GM18502 (cell line): ENCODE data around the gene HENMT1.

ENCODE experiments used
- ATAC-seq: cut with Tn5 transposase; IDR thresholded peaks from one replicate; pipeline ENCODE4 v1.9.1; 2021; ENCODE audit warnings: mild to moderate bottlenecking; ENCODE audit not compliant: unreplicated experiment, poor library complexity

HENMT1 gene

GRCh38 chr1:108636876-108637275 is 24.0 kb downstream of the HENMT1 start:
- no peak for ATAC-seq

DNA sequence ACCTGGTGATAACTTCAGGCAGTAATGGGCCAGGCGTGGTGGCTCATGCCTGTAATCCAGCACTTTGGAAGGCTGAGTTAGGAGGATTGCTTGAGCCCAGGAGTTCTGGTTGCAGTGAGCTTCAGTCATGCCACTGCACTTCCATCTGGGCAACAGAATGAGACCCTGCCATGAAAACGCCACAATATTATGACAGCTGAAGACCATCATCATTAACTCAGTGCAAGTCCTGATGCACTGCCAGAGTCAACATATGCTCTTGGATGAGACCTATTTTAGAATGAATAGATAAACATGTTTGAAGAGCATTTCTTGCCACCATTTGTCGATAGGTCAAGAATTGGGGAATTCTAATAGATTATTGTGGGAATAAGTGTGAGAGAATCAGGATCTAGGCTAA is 26.4 kb downstream of the HENMT1 start:
- no peak for ATAC-seq

DNA sequence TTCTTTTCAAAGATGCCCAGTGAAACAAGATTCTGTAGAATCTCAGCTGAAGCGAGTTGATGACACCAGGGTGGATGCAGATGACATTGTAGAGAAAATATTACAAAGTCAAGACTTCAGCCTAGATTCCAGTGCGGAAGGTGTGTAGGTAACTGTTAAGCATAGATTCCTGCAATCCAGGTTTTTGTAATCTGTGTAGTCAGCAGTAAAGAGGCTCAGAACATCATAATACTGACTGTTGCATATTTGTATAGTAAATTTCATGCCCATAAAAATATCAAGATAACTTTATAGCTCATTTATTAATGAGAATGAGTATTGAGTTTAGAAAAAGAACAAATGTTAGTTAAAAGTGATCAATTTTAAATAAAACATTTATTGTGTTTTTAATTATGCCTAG is 32.2 kb downstream of the HENMT1 start:
- no peak for ATAC-seq

- ATAC-seq, result no peak
Observed at GRCh38 chr1:108627951-108628350, 32.9 kb downstream of the HENMT1 start.

DNA sequence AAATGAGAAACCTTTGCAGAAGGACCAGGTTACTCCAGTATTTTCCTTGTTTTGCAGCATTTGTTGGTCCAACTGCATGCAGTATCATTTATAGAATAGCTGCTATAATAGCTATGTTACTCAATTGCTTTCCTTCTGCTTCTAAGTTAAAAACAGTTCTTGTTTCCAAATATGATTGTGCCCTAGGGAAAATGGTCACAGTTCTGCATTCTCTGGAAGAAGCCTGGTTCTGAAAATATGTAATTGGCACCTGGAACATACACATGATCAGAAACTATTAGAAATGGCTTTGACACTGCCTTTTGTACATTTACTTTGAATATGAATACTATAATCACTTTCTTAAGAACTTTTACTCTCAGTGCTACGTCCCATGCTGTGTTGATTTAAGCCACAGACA is 33.6 kb downstream of the HENMT1 start:
- ATAC-seq, result no peak

DNA sequence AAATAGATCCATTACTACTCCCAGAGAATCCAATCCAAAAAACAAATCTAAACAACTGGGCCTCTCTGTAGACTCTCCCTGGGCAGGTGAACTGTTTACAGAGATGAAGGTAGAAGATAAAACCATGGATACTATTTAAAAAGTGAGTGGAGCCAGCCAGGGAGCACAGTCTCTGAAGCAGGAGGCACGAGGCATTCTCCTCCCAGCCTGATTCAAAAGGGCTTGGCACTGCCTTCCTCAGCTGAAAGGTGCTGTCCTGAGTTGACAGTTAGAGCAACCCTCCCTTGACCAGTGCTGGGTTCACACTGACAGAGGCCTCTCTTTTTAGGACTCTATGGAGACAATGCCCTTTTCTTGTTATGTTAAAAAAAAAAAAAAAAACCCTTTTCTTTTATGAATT is 36.8 kb downstream of the HENMT1 start:
- ATAC-seq, result no peak

- ATAC-seq, result no peak
Observed at GRCh38 chr1:108617724-108618056, 43.2 kb downstream of the HENMT1 start.

DNA sequence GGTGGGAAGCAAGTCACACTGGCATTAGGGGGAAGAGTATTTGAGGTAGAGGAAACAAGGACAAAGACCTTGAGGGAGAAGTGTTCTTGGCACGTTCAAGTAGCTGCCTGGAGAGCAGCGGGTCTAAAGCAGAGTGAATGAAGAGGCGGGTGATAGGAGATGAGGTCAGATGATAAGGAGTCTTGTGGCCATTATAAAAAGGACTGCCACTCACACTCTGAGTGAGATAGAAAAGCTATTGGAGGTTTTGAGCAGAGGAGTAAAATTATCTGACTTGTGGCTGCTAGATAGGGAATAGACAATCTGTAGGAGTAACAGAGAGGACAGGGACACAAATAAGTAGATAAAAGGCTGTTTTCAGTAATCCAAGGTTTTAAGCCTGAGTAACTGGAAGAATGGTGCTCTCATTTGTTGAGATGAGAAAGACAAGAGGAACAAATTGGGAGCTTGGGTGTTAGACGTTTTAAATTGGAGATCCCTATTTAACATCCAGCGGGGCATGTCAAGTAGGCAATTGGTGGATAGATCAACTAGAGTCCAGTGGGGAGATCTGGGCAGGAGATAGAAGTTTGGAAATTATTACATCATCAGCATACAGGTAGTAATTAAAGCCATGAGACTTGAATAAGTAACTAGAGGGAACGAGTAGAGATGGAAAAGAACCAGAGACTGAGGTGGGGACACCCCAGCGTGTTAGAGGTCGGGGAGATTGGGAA is 43.7 kb downstream of the HENMT1 start:
- no peak for ATAC-seq

DNA sequence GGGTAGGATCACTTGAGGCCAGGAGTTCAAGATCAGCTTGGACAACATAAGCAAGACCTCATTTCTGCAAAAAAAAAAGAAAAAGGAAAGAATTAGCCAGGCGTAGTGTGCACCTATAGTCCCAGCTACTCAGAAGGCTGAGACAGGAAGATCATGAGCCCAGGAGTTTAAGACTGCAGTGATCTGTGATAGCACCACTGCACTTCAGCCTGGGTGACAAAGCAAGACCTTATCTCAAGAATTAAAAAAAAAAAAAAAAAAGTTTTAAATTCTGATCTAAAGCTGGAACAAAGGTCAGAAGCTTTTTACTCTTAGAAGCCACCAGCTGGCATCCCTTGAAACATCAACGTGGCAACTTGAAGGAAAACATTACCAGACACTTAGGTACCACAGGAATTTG is 45.3 kb downstream of the HENMT1 start:
- ATAC-seq, result no peak

- no peak for ATAC-seq
Observed at GRCh38 chr1:108612496-108612895, 48.4 kb downstream of the HENMT1 start.

DNA sequence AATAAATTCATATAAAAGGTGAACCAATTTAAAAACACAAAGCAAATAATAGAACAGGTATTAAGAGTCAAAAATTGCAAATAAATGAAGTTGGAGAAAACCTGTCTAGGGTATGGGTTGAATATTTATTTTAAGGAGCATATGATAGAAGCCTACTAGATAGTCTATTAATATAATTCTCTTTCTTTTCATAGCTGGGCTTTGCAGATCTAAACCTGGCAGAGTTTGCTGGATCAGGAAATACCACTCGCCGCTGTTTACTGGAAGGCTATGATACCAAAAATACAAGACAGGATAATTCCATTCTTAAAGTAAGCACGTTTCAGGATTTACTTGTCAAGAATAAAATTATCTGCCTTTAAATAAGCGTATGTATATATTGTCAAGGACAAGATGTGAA is 48.9 kb downstream of the HENMT1 start:
- no peak for ATAC-seq

GRCh38 chr1:108610073-108610472 is 50.8 kb downstream of the HENMT1 start:
- ATAC-seq, result no peak

GRCh38 chr1:108609483-108610049 is 51.3 kb downstream of the HENMT1 start:
- ATAC-seq, result no peak

GRCh38 chr1:108606478-108606877 is 54.4 kb downstream of the HENMT1 start:
- no peak for ATAC-seq

DNA sequence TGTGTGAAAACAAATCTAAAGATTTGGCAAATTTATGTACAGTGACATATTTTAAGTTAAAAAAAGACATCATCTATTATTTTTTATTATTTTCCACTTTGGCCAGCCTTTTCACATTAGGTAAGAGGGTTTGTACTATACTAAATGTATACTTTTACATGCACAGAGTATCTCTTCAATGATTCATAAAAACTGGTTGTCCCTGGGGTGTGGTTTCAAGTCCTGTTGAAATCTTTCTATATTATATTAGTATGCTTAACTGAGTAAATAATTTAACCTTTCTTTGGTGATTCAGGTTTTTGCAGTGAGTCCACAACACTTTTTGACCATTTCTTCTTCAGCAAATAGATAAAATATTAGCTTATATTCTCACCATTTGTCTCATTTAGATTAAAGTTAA is 55.3 kb downstream of the HENMT1 start:
- no peak for ATAC-seq

GRCh38 chr1:108601708-108602410 is 59.0 kb downstream of the HENMT1 start:
- no peak for ATAC-seq

DNA sequence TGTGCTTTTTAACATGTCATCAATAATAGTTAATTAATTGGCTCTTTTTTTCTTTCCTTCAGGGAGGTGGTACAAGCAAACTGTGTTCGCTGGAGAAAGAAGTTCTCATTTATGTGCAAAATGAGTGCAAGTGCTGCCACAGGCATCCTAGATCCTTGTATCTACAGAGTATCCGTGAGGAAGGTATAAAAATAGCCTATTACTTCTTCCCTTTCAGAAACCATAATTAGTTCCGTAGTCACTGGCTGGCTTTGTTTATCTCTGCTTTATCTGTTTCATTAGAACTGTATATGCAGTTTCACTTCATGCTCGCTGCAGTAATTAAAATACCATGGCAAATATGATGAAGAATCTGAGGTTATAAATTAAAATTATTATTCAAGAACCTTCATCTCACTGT is 60.4 kb downstream of the HENMT1 start:
- ATAC-seq, result no peak

GRCh38 chr1:108598340-108598739 is 62.6 kb downstream of the HENMT1 start:
- no peak for ATAC-seq
